Measurements from ENCODE around the gene JAK1.
"Not testable (repeated sequence)": the region's sequence is repeated elsewhere in the genome, so short reads cannot be mapped to it uniquely, and the experiment has no call there.

JAK1 gene

DNA sequence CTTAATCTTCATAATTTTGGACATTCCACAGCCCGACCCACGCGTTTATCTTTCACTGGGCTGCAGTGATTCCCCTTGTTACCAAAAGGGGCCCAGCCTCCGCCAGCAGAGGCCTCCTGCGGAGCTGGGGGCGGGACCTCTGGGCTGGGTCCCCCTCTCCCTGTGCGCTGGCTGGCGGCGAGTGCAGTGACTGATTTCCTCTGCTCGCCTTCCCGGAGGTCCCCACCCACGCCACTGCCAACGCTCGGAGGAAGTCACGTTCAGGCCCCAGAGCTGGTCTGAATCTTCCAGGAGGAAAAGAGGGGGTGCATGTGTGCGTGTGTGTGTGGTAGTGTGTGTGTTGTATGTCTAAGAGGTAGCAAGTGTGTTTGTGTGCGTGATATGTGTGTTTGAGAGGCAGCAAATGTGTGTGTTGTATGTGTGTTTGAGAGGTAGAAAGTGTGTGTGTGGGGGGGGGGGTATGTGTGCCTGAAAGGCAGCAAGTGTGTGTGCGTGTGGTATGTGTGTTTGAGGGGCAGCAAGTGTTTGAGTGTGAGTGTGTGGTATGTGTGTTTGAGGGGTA lies 35.0 kb upstream of the JAK1 start:
- no peak overlapping the region for H2AFZ ChIP-seq (ENCODE audit: low read length)

DNA sequence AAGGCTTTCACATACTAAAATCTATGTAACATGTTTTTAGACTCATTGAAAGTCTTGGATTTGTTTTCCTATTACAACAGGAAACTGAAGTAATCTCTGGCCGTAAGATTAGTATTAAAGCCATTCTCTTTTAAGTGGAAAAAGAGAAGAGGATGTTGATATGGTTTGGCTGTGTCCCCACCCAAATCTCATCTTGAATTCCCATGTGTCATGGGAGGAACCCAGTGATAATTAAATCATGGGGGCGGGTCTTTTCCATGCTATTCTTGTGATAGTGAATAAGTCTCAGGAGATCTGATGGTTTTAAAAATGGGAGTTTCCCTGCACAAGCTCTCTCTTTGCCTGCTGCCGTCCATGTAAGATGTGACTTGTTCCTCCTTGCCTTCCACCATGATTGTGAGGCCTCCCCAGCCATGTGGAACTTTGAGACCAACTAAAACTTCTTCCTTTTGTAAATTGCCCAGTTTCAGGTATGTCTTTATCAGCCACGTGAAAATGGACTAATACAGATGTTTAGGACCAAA lies 32.1 kb upstream of the JAK1 start:
- H2AFZ ChIP-seq (ENCODE audit: low read length); H3F3A ChIP-seq (ENCODE audit: low read depth); H3K4me3 ChIP-seq (ENCODE audit: low read length, poor library complexity, severe bottlenecking); H4K20me1 ChIP-seq (ENCODE audit: insufficient read depth, low read length, poor library complexity, severe bottlenecking); H3K4me2 ChIP-seq (ENCODE audit: low read depth, low read length, poor library complexity, severe bottlenecking); H3K9ac ChIP-seq (ENCODE audit: low read depth, low read length, poor library complexity, severe bottlenecking); H3K4me1 ChIP-seq (ENCODE audit: insufficient read depth, low read length, poor library complexity, severe bottlenecking); H3K27me3 ChIP-seq (ENCODE audit: insufficient read depth, low read length, poor library complexity, severe bottlenecking); H3K36me3 ChIP-seq (ENCODE audit: insufficient read depth, low read length); H3K9me2 ChIP-seq (replicated peaks; ENCODE audit: low read depth, low read length); H3K9me3 ChIP-seq (ENCODE audit: insufficient read depth, low read depth, low read length); H3K79me2 ChIP-seq (ENCODE audit: insufficient read depth, low read length): not testable (repeated sequence)

More for the DNA sequence above, 35.0 kb upstream of the JAK1 start:
- H3K4me1 ChIP-seq (ENCODE audit: insufficient read depth, low read length, poor library complexity, severe bottlenecking): no peaks in the 10 kb centered on the region
- H3K36me3 ChIP-seq (ENCODE audit: insufficient read depth, low read length): no peaks in the 10 kb centered on the region
- no peaks in the 10 kb centered on the region for H3K9me2 ChIP-seq (replicated peaks; ENCODE audit: low read depth, low read length)
- peak overlapping the region; percentile 42 for H3K4me3 ChIP-seq (ENCODE audit: low read length, poor library complexity, severe bottlenecking)
- TF ChIP-seq, protein P1, sequence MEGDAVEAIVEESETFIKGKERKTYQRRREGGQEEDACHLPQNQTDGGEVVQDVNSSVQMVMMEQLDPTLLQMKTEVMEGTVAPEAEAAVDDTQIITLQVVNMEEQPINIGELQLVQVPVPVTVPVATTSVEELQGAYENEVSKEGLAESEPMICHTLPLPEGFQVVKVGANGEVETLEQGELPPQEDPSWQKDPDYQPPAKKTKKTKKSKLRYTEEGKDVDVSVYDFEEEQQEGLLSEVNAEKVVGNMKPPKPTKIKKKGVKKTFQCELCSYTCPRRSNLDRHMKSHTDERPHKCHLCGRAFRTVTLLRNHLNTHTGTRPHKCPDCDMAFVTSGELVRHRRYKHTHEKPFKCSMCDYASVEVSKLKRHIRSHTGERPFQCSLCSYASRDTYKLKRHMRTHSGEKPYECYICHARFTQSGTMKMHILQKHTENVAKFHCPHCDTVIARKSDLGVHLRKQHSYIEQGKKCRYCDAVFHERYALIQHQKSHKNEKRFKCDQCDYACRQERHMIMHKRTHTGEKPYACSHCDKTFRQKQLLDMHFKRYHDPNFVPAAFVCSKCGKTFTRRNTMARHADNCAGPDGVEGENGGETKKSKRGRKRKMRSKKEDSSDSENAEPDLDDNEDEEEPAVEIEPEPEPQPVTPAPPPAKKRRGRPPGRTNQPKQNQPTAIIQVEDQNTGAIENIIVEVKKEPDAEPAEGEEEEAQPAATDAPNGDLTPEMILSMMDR (conservative IDR thresholded peaks at IDR 0.05; ENCODE audit: low read length): no peak
- TF ChIP-seq EZH2phosphoT487 (IDR thresholded peaks at IDR 0.05; ENCODE audit: borderline replicate concordance): no peak
- no peaks in the 10 kb centered on the region for H3K79me2 ChIP-seq (ENCODE audit: insufficient read depth, low read length)
- H3K4me2 ChIP-seq (ENCODE audit: low read depth, low read length, poor library complexity, severe bottlenecking): no peak overlapping the region
- H3K27me3 ChIP-seq (ENCODE audit: insufficient read depth, low read length, poor library complexity, severe bottlenecking): no peaks in the 10 kb centered on the region
- peaks cover 3% of the 10 kb centered on the region; the same call in 1 of the 2 replicates for H3K9me3 ChIP-seq (ENCODE audit: insufficient read depth, low read depth, low read length)
- H3F3A ChIP-seq (ENCODE audit: low read depth): no peaks in the 10 kb centered on the region
- no peaks in the 10 kb centered on the region for H4K20me1 ChIP-seq (ENCODE audit: insufficient read depth, low read length, poor library complexity, severe bottlenecking)
- H3K9ac ChIP-seq (ENCODE audit: low read depth, low read length, poor library complexity, severe bottlenecking): no peak overlapping the region

DNA sequence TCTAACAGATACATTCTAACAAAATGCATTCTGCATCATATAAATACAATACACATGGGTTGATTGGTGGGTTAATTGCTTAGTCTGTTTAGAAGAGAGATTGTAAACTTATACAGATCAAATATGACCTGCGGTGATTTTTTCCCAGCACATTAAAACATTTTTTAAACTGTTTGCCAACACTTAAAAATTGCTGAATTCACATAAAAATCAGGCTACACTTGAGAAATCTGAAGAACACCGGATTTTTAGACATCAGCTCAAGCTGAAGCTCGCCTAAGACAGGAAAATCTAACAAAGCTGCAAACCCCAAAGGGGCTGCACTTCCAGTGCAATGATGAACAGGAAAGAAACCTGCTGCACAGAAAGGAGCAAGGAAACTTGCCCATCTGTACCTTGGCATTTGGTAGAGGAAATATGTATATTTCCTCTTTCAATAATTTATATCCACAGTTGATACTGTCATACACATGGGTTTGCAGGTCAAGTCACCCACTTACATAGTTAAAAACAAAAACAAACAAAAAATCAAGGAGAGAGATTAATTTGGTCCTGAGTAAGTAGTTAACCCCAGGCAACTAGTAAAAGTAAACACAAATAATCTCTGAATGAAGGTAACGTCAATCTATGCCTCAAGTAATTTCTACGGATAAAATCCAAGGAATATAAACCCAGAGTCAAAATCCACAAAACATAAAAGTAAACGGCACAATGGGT lies 30.4 kb upstream of the JAK1 start:
- no peak overlapping the region for H3K9ac ChIP-seq (ENCODE audit: low read depth, low read length, poor library complexity, severe bottlenecking)
- H2AFZ ChIP-seq (ENCODE audit: low read length): no peak overlapping the region
- H3K4me2 ChIP-seq (ENCODE audit: low read depth, low read length, poor library complexity, severe bottlenecking): no peak overlapping the region
- H3K9me3 ChIP-seq (ENCODE audit: insufficient read depth, low read depth, low read length): peaks cover 3% of the 10 kb centered on the region; the same call in 1 of the 2 replicates
- H3K4me3 ChIP-seq (ENCODE audit: low read length, poor library complexity, severe bottlenecking): no peak overlapping the region
- H3F3A ChIP-seq (ENCODE audit: low read depth): no peaks in the 10 kb centered on the region
- TF ChIP-seq EZH2phosphoT487 (IDR thresholded peaks at IDR 0.05; ENCODE audit: borderline replicate concordance): no peak
- TF ChIP-seq, protein P1 (conservative IDR thresholded peaks at IDR 0.05; ENCODE audit: low read length): no peak
- H4K20me1 ChIP-seq (ENCODE audit: insufficient read depth, low read length, poor library complexity, severe bottlenecking): no peaks in the 10 kb centered on the region
- no peaks in the 10 kb centered on the region for H3K9me2 ChIP-seq (replicated peaks; ENCODE audit: low read depth, low read length)
- no peaks in the 10 kb centered on the region for H3K36me3 ChIP-seq (ENCODE audit: insufficient read depth, low read length)
- H3K79me2 ChIP-seq (ENCODE audit: insufficient read depth, low read length): no peaks in the 10 kb centered on the region
- H3K27me3 ChIP-seq (ENCODE audit: insufficient read depth, low read length, poor library complexity, severe bottlenecking): no peaks in the 10 kb centered on the region
- H3K4me1 ChIP-seq (ENCODE audit: insufficient read depth, low read length, poor library complexity, severe bottlenecking): no peaks in the 10 kb centered on the region

Measured in Loucy (cell line).